ENCODE data around the gene METTL26. TPM values are rescaled to one million over a fixed set of nuclear protein-coding genes. Genes with fewer than 3 reads are reported as not detected.
A peak's percentile ranks its signal among the peaks of the same experiment; 100 is the strongest.

Gene METTL26
- total RNA-seq, 2 donors from 2014 or later, result 43.7 to 102 TPM

GRCh38 chr16:676913-677312, 40.8 kb upstream of the METTL26 start:
- no peak for TF ChIP-seq CTCF (IDR thresholded peaks at IDR 0.05)
- Histone ChIP-seq H3K4me3 (no peak overlapping the region), H3K27ac (no peak overlapping the region), H3K9ac (ENCODE audit: low read depth in 2 of 2, low read length in 2 of 2) (peak overlapping the region in 1 of 2 donors; percentile 22), H3K36me3 (peaks cover 13% of the 10 kb centered on the region), H3K4me1 (peaks cover 28% of the 10 kb centered on the region), H3K9me3 (no peaks in the 10 kb centered on the region), H3K27me3 (no peaks in the 10 kb centered on the region)
- intact Hi-C loops (cut with DNase I), result no loop called here
- peak; percentile 94 for DNase-seq

GRCh38 chr16:676565-676902, 40.4 kb upstream of the METTL26 start:
- no peak overlapping the region for H3K4me3 ChIP-seq
- H3K36me3 ChIP-seq, result peaks cover 15% of the 10 kb centered on the region
- no peak for DNase-seq
- intact Hi-C loops (cut with DNase I), result no loop called here
- H3K4me1 ChIP-seq, result peaks cover 24% of the 10 kb centered on the region
- no peaks in the 10 kb centered on the region for H3K27me3 ChIP-seq
- no peaks in the 10 kb centered on the region for H3K9me3 ChIP-seq
- H3K27ac ChIP-seq, result no peak overlapping the region
- H3K9ac ChIP-seq (ENCODE audit: low read depth in 2 of 2, low read length in 2 of 2), result peak overlapping the region in 1 of 2 donors; percentile 22
- TF ChIP-seq CTCF (IDR thresholded peaks at IDR 0.05), result no peak

- TF ChIP-seq CTCF (IDR thresholded peaks at IDR 0.05), result no peak
- peak overlapping the region; percentile 25 for H3K4me3 ChIP-seq
- H3K9ac ChIP-seq (ENCODE audit: low read depth in 2 of 2, low read length in 2 of 2), result peak overlapping the region in 1 of 2 donors; percentile 22
- DNase-seq, result no peak
- peaks cover 15% of the 10 kb centered on the region for H3K36me3 ChIP-seq
- H3K4me1 ChIP-seq, result peaks cover 19% of the 10 kb centered on the region
- H3K9me3 ChIP-seq, result no peaks in the 10 kb centered on the region
- no peaks in the 10 kb centered on the region for H3K27me3 ChIP-seq
- no peak overlapping the region for H3K27ac ChIP-seq
- intact Hi-C loops (cut with DNase I), result no loop called here
Measured at GRCh38 chr16:675884-676564, 39.9 kb upstream of the METTL26 start.

GRCh38 chr16:674968-675883, 39.1 kb upstream of the METTL26 start, which contains the start of gene RHBDL1:
Gene RHBDL1, plus strand, starts transcription at chr16:675671. Its CDS starts 120 bp downstream, at chr16:675791.
- H3K9ac ChIP-seq (ENCODE audit: low read depth in 2 of 2, low read length in 2 of 2), result peak within 1 kb of the TSS; percentile 38 to 55
- H3K4me3 ChIP-seq, result peak within 1 kb of the TSS; percentile 25
- no peak for TF ChIP-seq CTCF (IDR thresholded peaks at IDR 0.05)
- no peaks in the 10 kb centered on the region for H3K27me3 ChIP-seq
- H3K4me1 ChIP-seq, result peaks cover 17% of the 10 kb centered on the region
- DNase-seq, result no peak
- no peak within 1 kb of the TSS for H3K27ac ChIP-seq
- H3K9me3 ChIP-seq, result no peaks in the 10 kb centered on the region
- H3K36me3 ChIP-seq, result peaks cover 18% of the 10 kb centered on the region
- intact Hi-C loops (cut with DNase I), result no loop called here

GRCh38 chr16:674214-674881, 38.2 kb upstream of the METTL26 start:
- H3K27me3 ChIP-seq, result no peaks in the 10 kb centered on the region
- no peaks in the 10 kb centered on the region for H3K9me3 ChIP-seq
- DNase-seq, result no peak
- intact Hi-C loops (cut with DNase I), result no loop called here
- H3K4me3 ChIP-seq, result no peak overlapping the region
- peaks cover 17% of the 10 kb centered on the region for H3K4me1 ChIP-seq
- no peak overlapping the region for H3K27ac ChIP-seq
- no peak overlapping the region for H3K9ac ChIP-seq (ENCODE audit: low read depth in 2 of 2, low read length in 2 of 2)
- no peak for TF ChIP-seq CTCF (IDR thresholded peaks at IDR 0.05)
- H3K36me3 ChIP-seq, result peaks cover 23% of the 10 kb centered on the region

All from colonic mucosa (tissue), 4 donors.